DMS153 treated with DMSO at 0.1 percent for 48 hours (cell line): ENCODE data around the gene POGZ.

ENCODE experiments used
- DNase-seq: peaks from one replicate; lab custom pipeline; 2025; ENCODE audit not compliant: unreplicated experiment; lab: John Stamatoyannopoulos, UW

The POGZ gene

GRCh38 chr1:151372058-151372934 is 87.0 kb downstream of the POGZ start, which contains the start of gene SELENBP1:
SELENBP1 (minus strand) TSS chr1:151372705; CDS start chr1:151372641, 64 bp downstream.
- DNase-seq: peak; percentile 94

DNA sequence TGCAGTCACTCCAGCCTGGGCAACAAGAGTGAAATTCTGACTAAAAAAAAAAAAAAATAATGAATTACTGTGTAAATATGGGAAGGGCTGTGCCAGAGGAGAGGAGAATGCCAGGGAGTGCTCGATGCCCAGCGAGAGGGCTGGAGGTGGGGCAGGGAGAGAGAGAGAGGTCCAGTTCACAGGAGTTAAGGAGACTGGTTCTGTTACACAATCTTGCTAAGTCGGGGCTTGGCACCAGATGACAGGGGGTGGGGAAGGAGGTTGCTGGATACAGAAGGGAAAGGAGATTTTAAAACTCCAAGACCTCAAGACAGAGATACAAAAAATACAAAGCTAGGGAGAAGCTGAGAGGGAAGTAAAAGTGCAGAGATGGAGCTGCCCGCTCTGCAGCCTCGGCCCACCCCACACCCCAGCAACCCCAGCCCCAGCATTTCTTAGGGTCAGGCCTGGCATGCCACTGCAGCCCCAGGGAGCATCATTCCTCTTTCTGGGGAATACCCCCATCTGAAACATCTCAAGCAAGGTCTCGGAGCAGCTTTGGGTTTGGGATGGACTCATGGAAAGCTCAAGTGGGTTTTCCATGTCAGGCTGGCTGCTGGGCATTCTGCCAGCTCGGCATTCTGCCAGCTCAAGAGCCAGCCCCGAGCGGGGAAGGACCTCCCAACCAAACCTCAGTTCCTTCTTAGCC is 87.8 kb downstream of the POGZ start:
- peak; percentile 88 for DNase-seq

GRCh38 chr1:151370211-151370911 is 88.9 kb downstream of the POGZ start:
- DNase-seq: no peak

DNA sequence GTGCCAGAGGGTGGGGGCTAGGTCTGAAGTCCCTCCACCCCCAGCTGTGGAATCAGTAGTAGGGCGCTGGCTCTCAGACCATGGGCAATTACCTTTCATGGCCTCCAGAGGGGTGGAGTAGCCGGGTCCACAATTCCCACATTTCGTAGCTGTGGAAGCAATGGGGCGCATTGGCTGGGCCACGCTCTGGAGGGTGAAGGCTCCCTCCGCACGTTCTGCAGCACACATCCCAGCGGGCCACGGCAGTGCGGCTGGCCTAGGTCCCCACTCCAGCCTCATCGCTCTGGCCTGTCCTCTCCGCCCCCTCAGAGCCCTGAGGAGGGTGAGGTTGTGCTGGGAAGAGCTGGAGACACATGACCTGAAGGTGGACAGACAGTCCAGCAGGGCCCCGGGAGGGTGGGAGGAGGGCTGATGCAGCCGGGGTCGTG is 89.7 kb downstream of the POGZ start:
- no peak for DNase-seq

GRCh38 chr1:151369302-151369610 is 90.0 kb downstream of the POGZ start:
- DNase-seq: no peak

- no peak for DNase-seq
Observed at GRCh38 chr1:151368393-151369301, 90.6 kb downstream of the POGZ start.

DNA sequence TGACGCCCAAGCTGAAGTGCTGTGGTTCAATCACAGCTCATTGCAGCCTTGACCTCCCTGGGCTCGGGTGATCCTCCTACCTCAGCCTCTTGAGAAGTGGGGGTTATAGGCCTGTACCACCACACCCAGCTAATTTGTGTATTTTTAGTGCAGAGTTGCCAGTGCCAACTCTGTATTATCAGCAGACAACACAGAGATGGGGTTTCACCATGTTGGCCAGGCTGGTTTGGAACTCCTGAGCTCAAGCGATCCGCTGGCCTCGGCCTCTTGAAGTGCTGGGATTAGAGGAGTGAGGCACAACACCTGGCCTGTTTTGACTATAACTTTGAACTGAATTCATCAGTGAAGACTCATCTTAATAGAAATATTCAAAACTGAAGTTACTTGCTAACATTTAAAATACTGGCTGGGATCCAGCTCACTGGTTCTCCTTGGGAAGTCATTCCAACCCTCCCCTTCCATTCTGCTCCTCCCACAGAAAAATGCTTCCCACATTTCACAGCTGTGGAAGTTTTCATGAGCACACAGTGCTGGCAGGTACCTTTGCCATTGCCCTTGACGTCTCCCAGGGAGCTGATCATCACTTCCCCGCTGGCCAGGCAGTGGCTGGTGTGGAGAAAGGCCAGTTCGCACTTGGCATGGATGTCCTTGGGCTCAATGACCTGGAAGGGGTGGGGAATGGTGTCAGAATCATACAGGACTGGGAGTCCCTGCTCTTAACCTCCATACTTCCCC is 91.5 kb downstream of the POGZ start:
- no peak for DNase-seq

DNA sequence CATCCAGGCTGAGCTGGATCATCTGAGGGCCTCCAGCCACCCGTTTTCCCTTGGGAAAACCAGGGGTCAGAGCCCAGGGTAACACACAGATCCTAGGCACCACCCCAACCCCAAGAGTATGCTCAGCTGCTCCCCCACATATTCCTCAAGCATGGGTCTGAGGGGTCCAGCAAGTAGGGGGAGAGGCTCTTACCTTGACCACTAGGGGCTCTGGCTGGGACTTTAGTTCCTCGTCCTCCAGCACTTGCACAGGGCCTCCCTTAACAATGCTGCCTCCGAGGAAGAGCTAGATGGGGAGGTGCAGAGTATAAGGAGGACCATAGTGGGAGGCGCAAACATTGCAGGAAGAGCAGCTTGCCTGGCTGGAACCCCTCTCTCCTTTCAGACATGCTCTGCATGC is 94.3 kb downstream of the POGZ start:
- no peak for DNase-seq

- no peak for DNase-seq
Observed at GRCh38 chr1:151362308-151363155, 96.8 kb downstream of the POGZ start.

- DNase-seq: no peak
Observed at GRCh38 chr1:151361883-151362282, 97.4 kb downstream of the POGZ start.

GRCh38 chr1:151356696-151357095 is 102.6 kb downstream of the POGZ start:
- DNase-seq: no peak
